Upper lobe of left lung (tissue), 6 donors: Measurements from ENCODE around the gene DPP4. TPM values are rescaled to one million over a fixed set of nuclear protein-coding genes. Genes with fewer than 3 reads are reported as not detected.

Experiments
- ATAC-seq, 2 donors: fragments of 200-7000 bp; cut with Tn5 transposase; one replicate each; pipeline ENCODE4 v1.9.1; 2022; ENCODE audit warnings: mild to moderate bottlenecking in 2 of 2, moderate library complexity in 2 of 2; ENCODE audit not compliant: low FRiP score in 2 of 2
- DNase-seq, 2 donors: peaks; one replicate each; pipeline ENCODE4 v3.0.0-alpha.2; 2019 to 2020
- H3K27ac ChIP-seq, 4 donors: fragments of 200-600 bp; sonication (generic); one replicate each; pipeline ENCODE4 v1.5.1; 2016 to 2019
- H3K27me3 ChIP-seq, 4 donors: fragments of 200-600 bp; sonication (generic); one replicate each; pipeline ENCODE4 v1.5.1; 2017 to 2019
- H3K36me3 ChIP-seq, 4 donors: fragments of 200-600 bp; sonication (generic); one replicate each; pipeline ENCODE4 v1.5.1; 2016 to 2019
- H3K4me1 ChIP-seq, 4 donors: fragments of 200-600 bp; sonication (generic); one replicate each; pipeline ENCODE4 v1.5.1; 2018 to 2019
- H3K4me3 ChIP-seq, 4 donors: fragments of 200-600 bp; sonication (generic); one replicate each; pipeline ENCODE4 v1.5.1; 2017 to 2019; ENCODE audit warnings: mild to moderate bottlenecking in 2 of 4, moderate library complexity in 1 of 4
- H3K9me3 ChIP-seq, 4 donors: fragments of 200-600 bp; sonication (generic); one replicate each; pipeline ENCODE4 v1.5.1; 2018 to 2019
- CTCF ChIP-seq, 6 experiments: fragments of 450-650 bp in 4 of 6; fragments of 200-600 bp in 2 of 6; sonication (generic) in 2 of 6; IDR thresholded peaks; one replicate each; pipeline ENCODE4 v1.5.1; 2016 to 2019; ENCODE audit warnings: antibody characterized with exemption in 6 of 6
- EP300 ChIP-seq, 4 donors: sonication (generic); formaldehyde crosslinking; IDR thresholded peaks; one replicate each; pipeline ENCODE4 v1.5.1; 2017; ENCODE audit warnings: antibody characterized with exemption in 4 of 4, control low read depth in 2 of 4
- POLR2A ChIP-seq, 4 donors: fragments of 450-650 bp; IDR thresholded peaks; one replicate each; pipeline ENCODE4 v1.5.1; 2016 to 2017; ENCODE audit warnings: antibody characterized with exemption in 4 of 4, mild to moderate bottlenecking in 2 of 4
- POLR2AphosphoS5 ChIP-seq, 2 donors: sonication (generic); formaldehyde crosslinking; IDR thresholded peaks; one replicate each; pipeline ENCODE4 v1.5.1; 2017; ENCODE audit warnings: antibody characterized with exemption in 2 of 2
- WGBS, 2 donors: methylation state at CpG; one replicate each; pipeline ENCODE4 v1.1.5; 2017 to 2018; 5-methylcytosine and 5-hydroxymethylcytosine counted together
- small RNA-seq, 4 donors: library from RNA; depleted of rRNA; stranded (forward); fragments of <200 nt; gene quantifications; one replicate each; pipeline ENCODE3, GENCODE V24; 2016
- total RNA-seq, 6 donors: library from RNA; depleted of rRNA in 4 of 6; stranded (reverse); fragments of >200 nt in 4 of 6; gene quantifications; one replicate each; pipeline versions ENCODE4 v1.1.0 to v1.2.1, GENCODE V29; 2016 to 2021
- donor health status: DM: no; HTN: no; CAD: no; lungs with moderate emphysema.
- donor health status: DM: no; HTN: yes; CAD: no; lungs with severe emphysema.

Gene DPP4
- total RNA-seq, 6 donors from 2014 or later = 16.4 to 77.3 (median 27.5) TPM

- H3K4me3 ChIP-seq = no peak overlapping the region
- TF ChIP-seq EP300 (IDR thresholded peaks at IDR 0.05) (no peak), CTCF (IDR thresholded peaks at IDR 0.05) (no peak), POLR2AphosphoS5 (IDR thresholded peaks at IDR 0.05) (no peak), POLR2A (IDR thresholded peaks at IDR 0.05) (no peak)
- no peak for DNase-seq
- H3K4me1 ChIP-seq = no peaks in the 10 kb centered on the region
- no peaks in the 10 kb centered on the region for H3K27me3 ChIP-seq
- no peak overlapping the region for H3K27ac ChIP-seq
- no peaks in the 10 kb centered on the region for H3K9me3 ChIP-seq
- no peak for ATAC-seq
- no peaks in the 10 kb centered on the region for H3K36me3 ChIP-seq
- 46 to 54% methylated on average over 5 of the region's 5 CpGs for WGBS, 2 donors
Observed at GRCh38 chr2:161947836-161948235, 126.2 kb downstream of the DPP4 start.

GRCh38 chr2:161947406-161947805 is 126.6 kb downstream of the DPP4 start:
- Histone ChIP-seq H3K27ac (no peak overlapping the region), H3K9me3 (no peaks in the 10 kb centered on the region), H3K27me3 (no peaks in the 10 kb centered on the region), H3K4me1 (no peaks in the 10 kb centered on the region), H3K36me3 (no peaks in the 10 kb centered on the region), H3K4me3 (no peak overlapping the region)
- DNase-seq (no peak), ATAC-seq (no peak)
- WGBS, 2 donors = 58 to 78% methylated on average over 3 of the region's 3 CpGs
- TF ChIP-seq POLR2AphosphoS5 (IDR thresholded peaks at IDR 0.05) = no peak
- no peak for TF ChIP-seq CTCF (IDR thresholded peaks at IDR 0.05)
- TF ChIP-seq EP300 (IDR thresholded peaks at IDR 0.05) = no peak
- no peak for TF ChIP-seq POLR2A (IDR thresholded peaks at IDR 0.05)

- H3K27me3 ChIP-seq = no peaks in the 10 kb centered on the region
- 21 to 23% methylated on average over 3 of the region's 3 CpGs for WGBS, 2 donors
- DNase-seq = no peak
- no peak for ATAC-seq
- H3K4me3 ChIP-seq = no peak overlapping the region
- no peaks in the 10 kb centered on the region for H3K4me1 ChIP-seq
- no peaks in the 10 kb centered on the region for H3K9me3 ChIP-seq
- H3K36me3 ChIP-seq = no peaks in the 10 kb centered on the region
- H3K27ac ChIP-seq = no peak overlapping the region
- TF ChIP-seq POLR2A (IDR thresholded peaks at IDR 0.05) = no peak
- TF ChIP-seq POLR2AphosphoS5 (IDR thresholded peaks at IDR 0.05) = no peak
- TF ChIP-seq CTCF (IDR thresholded peaks at IDR 0.05) = peak in 5 of 6 experiments; percentile 13 to 48 (median 38)
- no peak for TF ChIP-seq EP300 (IDR thresholded peaks at IDR 0.05)
Observed at GRCh38 chr2:161946489-161947107, 127.4 kb downstream of the DPP4 start.

- DNase-seq (no peak), ATAC-seq (no peak)
- WGBS, 2 donors = 52 to 63% methylated on average over 2 of the region's 2 CpGs
- no peaks in the 10 kb centered on the region for H3K27me3 ChIP-seq
- no peaks in the 10 kb centered on the region for H3K36me3 ChIP-seq
- H3K27ac ChIP-seq = no peak overlapping the region
- H3K4me1 ChIP-seq = no peaks in the 10 kb centered on the region
- TF ChIP-seq POLR2A (IDR thresholded peaks at IDR 0.05) (no peak), CTCF (IDR thresholded peaks at IDR 0.05) (no peak), EP300 (IDR thresholded peaks at IDR 0.05) (no peak), POLR2AphosphoS5 (IDR thresholded peaks at IDR 0.05) (no peak)
- H3K4me3 ChIP-seq = no peak overlapping the region
- H3K9me3 ChIP-seq = no peaks in the 10 kb centered on the region
Observed at GRCh38 chr2:161943011-161943410, 131.0 kb downstream of the DPP4 start.

Small RNAs within 50 kb of the gene (small RNA-seq; reads per million reads assigned to genes)
- gene TIMM8AP1 = 0 to 0.68 (median 0) reads per million in 4 donors

Other genes with a start within 250 kb of the DPP4 start
- gene GCG, start 78.0 kb upstream of the DPP4 start, total RNA-seq = under 1 TPM in 1 of 6 donors, not detected in 5; 0.23 TPM
- 1 to 10 TPM; 1.2 to 7.3 (median 3.1) TPM for gene FAP, start 169.2 kb upstream of the DPP4 start, total RNA-seq
- gene IFIH1, start 244.5 kb upstream of the DPP4 start, total RNA-seq = 10 to 100 TPM; 21.0 to 47.2 (median 28.5) TPM